HepG2 (cell line): Measurements from ENCODE around the gene LRP1B. TPM values are rescaled to one million over a fixed set of nuclear protein-coding genes. Genes with fewer than 3 reads are reported as not detected.

Experiments
- ATAC-seq: fragments of 200-7000 bp; cut with Tn5 transposase; 3 replicates; pipeline ENCODE4 v1.9.1; 2020; ENCODE audit warnings: mild to moderate bottlenecking, moderate library complexity
- BruUV-seq: library from RNA; stranded (reverse); fragments of 400-500 nt; replicated peaks from 2 replicates; lab custom pipeline; 2021; lab: Mats Ljungman, UMichigan
- CTCF ChIA-PET: fragments of 300-600 bp; formaldehyde crosslinking; extraction: SDS; loops from one replicate; lab custom pipeline; 2021; ENCODE audit warnings: low total read pairs, inconsistent platforms, low intra/inter-chr PET ratio; lab: Yijun Ruan, JAX
- POLR2A ChIA-PET: fragments of 350-600 bp; sonication (Branson Sonifier 250); formaldehyde crosslinking; loops from one replicate; lab custom pipeline; 2020; ENCODE audit warnings: antibody characterized with exemption, inconsistent platforms; lab: Yijun Ruan, JAX
- DNase-seq: peaks from one replicate; pipeline ENCODE4 v3.0.0-alpha.2; 2015; ENCODE audit warnings: low spot score
- FAIRE-seq: peaks from 3 replicates; lab custom pipeline; 2011; peaks lifted over from hg19 to GRCh38; lab: Jason Lieb, UNC
- H2AFZ ChIP-seq: one replicate; pipeline ENCODE4 v1.6.1; 2011; ENCODE audit warnings: low read length, inconsistent platforms
- H3K27ac ChIP-seq: fragments of 300-600 bp; 3 replicates; pipeline ENCODE4 v1.8.0; 2011; ENCODE audit warnings: mixed run types, mild to moderate bottlenecking, mixed read lengths, low read length, inconsistent platforms; ENCODE audit not compliant: insufficient read depth; ENCODE audit errors: extremely low read length
- H3K27me3 ChIP-seq, 2 experiments: fragments of 200-600 bp in 1 of 2; 2 replicates in 1 of 2; 3 replicates in 1 of 2; pipeline versions ENCODE4 v1.6.0 to v1.8.0; 2011; ENCODE audit warnings: low read length in 2 of 2, mild to moderate bottlenecking in 2 of 2, moderate library complexity in 2 of 2, inconsistent platforms in 1 of 2; ENCODE audit not compliant: insufficient read depth in 2 of 2, control insufficient read depth in 1 of 2
- H3K36me3 ChIP-seq, 2 experiments: fragments of 200-600 bp in 1 of 2; replicated peaks in 1 of 2; 2 replicates in 1 of 2; 3 replicates in 1 of 2; pipeline versions ENCODE4 v1.5.1 to v1.8.0; 2011; ENCODE audit warnings: low read length in 2 of 2, inconsistent platforms in 1 of 2; ENCODE audit not compliant: insufficient read depth in 2 of 2, control insufficient read depth in 1 of 2
- H3K4me1 ChIP-seq: 2 replicates; pipeline ENCODE4 v1.5.1; 2012; ENCODE audit warnings: low read length, inconsistent platforms; ENCODE audit not compliant: insufficient read depth
- H3K4me2 ChIP-seq: 2 replicates; pipeline ENCODE4 v1.6.0; 2011; ENCODE audit warnings: low read depth, low read length, inconsistent platforms
- H3K4me3 ChIP-seq, 3 experiments: fragments of 200-600 bp in 1 of 3; sonication (generic), shearing (Covaris generic) in 1 of 3; replicated peaks in 1 of 3; 2 replicates each; pipeline ENCODE4 v1.5.1; 2011 to 2016; ENCODE audit warnings: low read length in 3 of 3, inconsistent platforms in 2 of 3, low read depth in 2 of 3, mild to moderate bottlenecking in 2 of 3, control low read depth in 1 of 3, mixed read lengths in 1 of 3; ENCODE audit not compliant: insufficient read depth in 1 of 3
- H3K79me2 ChIP-seq: one replicate; pipeline ENCODE4 v1.6.1; 2011; ENCODE audit warnings: low read length, inconsistent platforms; ENCODE audit not compliant: insufficient read depth
- H3K9ac ChIP-seq: 2 replicates; pipeline ENCODE4 v1.6.0; 2011; ENCODE audit warnings: mild to moderate bottlenecking, low read depth, low read length, inconsistent platforms; ENCODE audit not compliant: insufficient read depth
- H3K9me3 ChIP-seq: 2 replicates; pipeline ENCODE4 v1.5.1; 2012; ENCODE audit warnings: mild to moderate bottlenecking, low read length
- H4K20me1 ChIP-seq: 2 replicates; pipeline ENCODE4 v1.6.0; 2011; ENCODE audit warnings: inconsistent platforms, mild to moderate bottlenecking, low read length, moderate library complexity; ENCODE audit not compliant: insufficient read depth
- ARID2 ChIP-seq: sonication (generic); formaldehyde crosslinking; IDR thresholded peaks from 2 replicates; pipeline ENCODE4 v1.8.1; 2022; ENCODE audit warnings: mild to moderate bottlenecking, missing genetic modification reagents, borderline replicate concordance
- MTF2 ChIP-seq: sonication (generic); formaldehyde crosslinking; IDR thresholded peaks from 2 replicates; pipeline ENCODE4 v1.5.0; 2020; ENCODE audit warnings: missing genetic modification reagents, borderline replicate concordance
- MZF1 ChIP-seq: sonication (generic); formaldehyde crosslinking; IDR thresholded peaks from 2 replicates; pipeline ENCODE4 v1.8.1; 2023; ENCODE audit warnings: mild to moderate bottlenecking, missing genetic modification reagents, borderline replicate concordance
- ZBTB42 ChIP-seq: sonication (generic); formaldehyde crosslinking; IDR thresholded peaks from 2 replicates; pipeline ENCODE4 v1.5.0; 2020; ENCODE audit warnings: mild to moderate bottlenecking, missing genetic modification reagents
- ZFY ChIP-seq: sonication (generic); formaldehyde crosslinking; IDR thresholded peaks from 2 replicates; pipeline ENCODE4 v1.4.0; 2020; ENCODE audit warnings: missing genetic modification reagents
- ZNF737 ChIP-seq: sonication (generic); formaldehyde crosslinking; IDR thresholded peaks from 2 replicates; pipeline ENCODE4 v1.5.0; 2020; ENCODE audit warnings: missing genetic modification reagents, mild to moderate bottlenecking, borderline replicate concordance
- ZSCAN21 ChIP-seq: sonication (generic); formaldehyde crosslinking; IDR thresholded peaks from 2 replicates; pipeline ENCODE4 v1.8.0; 2022; ENCODE audit warnings: mild to moderate bottlenecking, missing genetic modification reagents, moderate library complexity, borderline replicate concordance
- WGBS: methylation state at CpG from one replicate; pipeline ENCODE4 v1.1.6; 2017; ENCODE audit warnings: low lambda C conversion rate; 5-methylcytosine and 5-hydroxymethylcytosine counted together
- in situ Hi-C: cut with HindIII; loops from 2 replicates; pipeline ENCODE4 v1.10.0; 2017; ENCODE audit warnings: low pct_unique_long_range_greater_than_20kb; ENCODE audit not compliant: extremely low pct_ligation_motif_present
- intact Hi-C: fragments of 100-400 bp; cut with micrococcal nuclease; formaldehyde crosslinking; loops from one replicate; pipeline ENCODE4 v1.10.0; 2022; ENCODE audit not compliant: unreplicated experiment
- polyA plus RNA-seq, 8 experiments: library from polyadenylated mRNA; depleted of rRNA in 3 of 8; stranded (reverse) in 7 of 8; unstranded in 1 of 8; fragments of >200 nt; fragmentation: Illumina TruSeq in 4 of 8; extraction: Trizol in 4 of 8; gene quantifications; 2 replicates each; pipeline versions ENCODE4 v1.2.1 to v1.2.3, GENCODE V29; 2011 to 2016; ENCODE audit warnings: low read depth in 4 of 8, missing spikeins in 1 of 8, mixed read lengths in 1 of 8; ENCODE audit not compliant: insufficient read depth in 1 of 8
- total RNA-seq, 5 experiments: library from RNA; depleted of rRNA; stranded (reverse); fragments of >200 nt; fragmentation: Illumina TruSeq; extraction: Trizol; gene quantifications; 2 replicates each; pipeline ENCODE4 v1.2.3, GENCODE V29; 2016; ENCODE audit warnings: low read depth in 1 of 5
- TF ChIP-seq, protein P1 (sequence below): sonication (generic); formaldehyde crosslinking; IDR thresholded peaks from 2 replicates; pipeline ENCODE4 v1.8.0; 2023; ENCODE audit warnings: mild to moderate bottlenecking, missing genetic modification reagents
- TF ChIP-seq, protein P2 (sequence below): sonication (generic); formaldehyde crosslinking; IDR thresholded peaks from 2 replicates; pipeline ENCODE4 v1.9.0; 2021; ENCODE audit warnings: missing genetic modification reagents, borderline replicate concordance
- TF ChIP-seq, protein P3 (sequence below): fragments of 450-650 bp; IDR thresholded peaks from 2 replicates; pipeline ENCODE4 v1.6.1; 2017; ENCODE audit warnings: mild to moderate bottlenecking
- TF ChIP-seq, protein P4 (sequence below): sonication (generic); formaldehyde crosslinking; IDR thresholded peaks from 2 replicates; pipeline ENCODE4 v1.4.0; 2020; ENCODE audit warnings: missing genetic modification reagents, borderline replicate concordance
- TF ChIP-seq, protein P5 (sequence below): sonication (generic); formaldehyde crosslinking; IDR thresholded peaks from 2 replicates; pipeline ENCODE4 v1.5.0; 2020; ENCODE audit warnings: missing genetic modification reagents

LRP1B gene
- total and polyA plus RNA-seq, 2 of the 13 experiments (the other 11 are each of a cell fraction or from before 2014, with no cell fraction given): 0.04 TPM; not detected in 1

DNA sequence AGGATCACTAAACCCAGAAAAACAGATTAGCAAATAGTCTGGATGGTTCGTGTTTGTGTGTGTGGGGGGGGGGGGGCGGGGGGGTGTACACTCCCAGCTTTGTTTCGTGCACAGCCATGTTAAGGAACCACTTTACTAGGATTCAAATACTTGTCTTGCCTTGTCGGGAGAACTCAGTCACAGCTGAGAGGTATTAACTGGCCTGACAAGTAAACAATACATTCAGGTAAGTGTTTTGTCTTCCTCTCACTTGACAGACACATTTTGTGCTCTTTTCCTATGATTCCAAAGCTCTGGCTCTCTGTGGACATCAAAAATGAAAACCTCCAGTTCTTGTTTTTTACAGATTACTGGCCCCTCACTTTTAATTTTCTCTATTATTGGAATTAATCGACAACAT, 173.5 kb downstream of the LRP1B start:
- Histone ChIP-seq H3K4me3 (no peak overlapping the region), H3K9me3 (no peaks in the 10 kb centered on the region), H3K79me2 (no peaks in the 10 kb centered on the region), H3K9ac (no peak overlapping the region), H3K36me3 (no peaks in the 10 kb centered on the region), H2AFZ (no peak overlapping the region), H3K4me2 (no peak overlapping the region), H4K20me1 (no peaks in the 10 kb centered on the region), H3K27me3 (no peaks in the 10 kb centered on the region; a peak in 1 of 5 replicates), H3K4me1 (no peaks in the 10 kb centered on the region), H3K27ac (no peak overlapping the region)
- ChIA-PET CTCF (no interaction called here), POLR2A (no interaction called here)
- no peak for ATAC-seq
- in situ Hi-C loops: no loop called here
- no peak for DNase-seq
- no TSS peak for BruUV-seq
- intact Hi-C loops: no loop called here
- FAIRE-seq: no peak
- 3% methylated on average over 5 of the region's 5 CpGs for WGBS
- TF ChIP-seq MTF2 (no peak), ZSCAN21 (CRISPR knock-in tag) (no peak), ZNF737 (CRISPR knock-in tag) (no peak), MZF1 (no peak), ARID2 (CRISPR knock-in tag) (no peak), ZBTB42 (no peak), ZFY (CRISPR knock-in tag) (no peak)
- TF ChIP-seq, protein P1, sequence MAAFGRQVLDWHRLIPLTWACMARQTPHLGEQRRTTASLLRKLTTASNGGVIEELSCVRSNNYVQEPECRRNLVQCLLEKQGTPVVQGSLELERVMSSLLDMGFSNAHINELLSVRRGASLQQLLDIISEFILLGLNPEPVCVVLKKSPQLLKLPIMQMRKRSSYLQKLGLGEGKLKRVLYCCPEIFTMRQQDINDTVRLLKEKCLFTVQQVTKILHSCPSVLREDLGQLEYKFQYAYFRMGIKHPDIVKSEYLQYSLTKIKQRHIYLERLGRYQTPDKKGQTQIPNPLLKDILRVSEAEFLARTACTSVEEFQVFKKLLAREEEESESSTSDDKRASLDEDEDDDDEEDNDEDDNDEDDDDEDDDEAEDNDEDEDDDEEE (CRISPR knock-in tag): no peak
- TF ChIP-seq, protein P2, sequence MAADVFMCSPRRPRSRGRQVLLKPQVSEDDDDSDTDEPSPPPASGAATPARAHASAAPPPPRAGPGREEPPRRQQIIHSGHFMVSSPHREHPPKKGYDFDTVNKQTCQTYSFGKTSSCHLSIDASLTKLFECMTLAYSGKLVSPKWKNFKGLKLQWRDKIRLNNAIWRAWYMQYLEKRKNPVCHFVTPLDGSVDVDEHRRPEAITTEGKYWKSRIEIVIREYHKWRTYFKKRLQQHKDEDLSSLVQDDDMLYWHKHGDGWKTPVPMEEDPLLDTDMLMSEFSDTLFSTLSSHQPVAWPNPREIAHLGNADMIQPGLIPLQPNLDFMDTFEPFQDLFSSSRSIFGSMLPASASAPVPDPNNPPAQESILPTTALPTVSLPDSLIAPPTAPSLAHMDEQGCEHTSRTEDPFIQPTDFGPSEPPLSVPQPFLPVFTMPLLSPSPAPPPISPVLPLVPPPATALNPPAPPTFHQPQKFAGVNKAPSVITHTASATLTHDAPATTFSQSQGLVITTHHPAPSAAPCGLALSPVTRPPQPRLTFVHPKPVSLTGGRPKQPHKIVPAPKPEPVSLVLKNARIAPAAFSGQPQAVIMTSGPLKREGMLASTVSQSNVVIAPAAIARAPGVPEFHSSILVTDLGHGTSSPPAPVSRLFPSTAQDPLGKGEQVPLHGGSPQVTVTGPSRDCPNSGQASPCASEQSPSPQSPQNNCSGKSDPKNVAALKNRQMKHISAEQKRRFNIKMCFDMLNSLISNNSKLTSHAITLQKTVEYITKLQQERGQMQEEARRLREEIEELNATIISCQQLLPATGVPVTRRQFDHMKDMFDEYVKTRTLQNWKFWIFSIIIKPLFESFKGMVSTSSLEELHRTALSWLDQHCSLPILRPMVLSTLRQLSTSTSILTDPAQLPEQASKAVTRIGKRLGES (CRISPR knock-in tag): no peak
- TF ChIP-seq, protein P3, sequence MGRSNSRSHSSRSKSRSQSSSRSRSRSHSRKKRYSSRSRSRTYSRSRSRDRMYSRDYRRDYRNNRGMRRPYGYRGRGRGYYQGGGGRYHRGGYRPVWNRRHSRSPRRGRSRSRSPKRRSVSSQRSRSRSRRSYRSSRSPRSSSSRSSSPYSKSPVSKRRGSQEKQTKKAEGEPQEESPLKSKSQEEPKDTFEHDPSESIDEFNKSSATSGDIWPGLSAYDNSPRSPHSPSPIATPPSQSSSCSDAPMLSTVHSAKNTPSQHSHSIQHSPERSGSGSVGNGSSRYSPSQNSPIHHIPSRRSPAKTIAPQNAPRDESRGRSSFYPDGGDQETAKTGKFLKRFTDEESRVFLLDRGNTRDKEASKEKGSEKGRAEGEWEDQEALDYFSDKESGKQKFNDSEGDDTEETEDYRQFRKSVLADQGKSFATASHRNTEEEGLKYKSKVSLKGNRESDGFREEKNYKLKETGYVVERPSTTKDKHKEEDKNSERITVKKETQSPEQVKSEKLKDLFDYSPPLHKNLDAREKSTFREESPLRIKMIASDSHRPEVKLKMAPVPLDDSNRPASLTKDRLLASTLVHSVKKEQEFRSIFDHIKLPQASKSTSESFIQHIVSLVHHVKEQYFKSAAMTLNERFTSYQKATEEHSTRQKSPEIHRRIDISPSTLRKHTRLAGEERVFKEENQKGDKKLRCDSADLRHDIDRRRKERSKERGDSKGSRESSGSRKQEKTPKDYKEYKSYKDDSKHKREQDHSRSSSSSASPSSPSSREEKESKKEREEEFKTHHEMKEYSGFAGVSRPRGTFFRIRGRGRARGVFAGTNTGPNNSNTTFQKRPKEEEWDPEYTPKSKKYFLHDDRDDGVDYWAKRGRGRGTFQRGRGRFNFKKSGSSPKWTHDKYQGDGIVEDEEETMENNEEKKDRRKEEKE: no peak
- TF ChIP-seq, protein P4, sequence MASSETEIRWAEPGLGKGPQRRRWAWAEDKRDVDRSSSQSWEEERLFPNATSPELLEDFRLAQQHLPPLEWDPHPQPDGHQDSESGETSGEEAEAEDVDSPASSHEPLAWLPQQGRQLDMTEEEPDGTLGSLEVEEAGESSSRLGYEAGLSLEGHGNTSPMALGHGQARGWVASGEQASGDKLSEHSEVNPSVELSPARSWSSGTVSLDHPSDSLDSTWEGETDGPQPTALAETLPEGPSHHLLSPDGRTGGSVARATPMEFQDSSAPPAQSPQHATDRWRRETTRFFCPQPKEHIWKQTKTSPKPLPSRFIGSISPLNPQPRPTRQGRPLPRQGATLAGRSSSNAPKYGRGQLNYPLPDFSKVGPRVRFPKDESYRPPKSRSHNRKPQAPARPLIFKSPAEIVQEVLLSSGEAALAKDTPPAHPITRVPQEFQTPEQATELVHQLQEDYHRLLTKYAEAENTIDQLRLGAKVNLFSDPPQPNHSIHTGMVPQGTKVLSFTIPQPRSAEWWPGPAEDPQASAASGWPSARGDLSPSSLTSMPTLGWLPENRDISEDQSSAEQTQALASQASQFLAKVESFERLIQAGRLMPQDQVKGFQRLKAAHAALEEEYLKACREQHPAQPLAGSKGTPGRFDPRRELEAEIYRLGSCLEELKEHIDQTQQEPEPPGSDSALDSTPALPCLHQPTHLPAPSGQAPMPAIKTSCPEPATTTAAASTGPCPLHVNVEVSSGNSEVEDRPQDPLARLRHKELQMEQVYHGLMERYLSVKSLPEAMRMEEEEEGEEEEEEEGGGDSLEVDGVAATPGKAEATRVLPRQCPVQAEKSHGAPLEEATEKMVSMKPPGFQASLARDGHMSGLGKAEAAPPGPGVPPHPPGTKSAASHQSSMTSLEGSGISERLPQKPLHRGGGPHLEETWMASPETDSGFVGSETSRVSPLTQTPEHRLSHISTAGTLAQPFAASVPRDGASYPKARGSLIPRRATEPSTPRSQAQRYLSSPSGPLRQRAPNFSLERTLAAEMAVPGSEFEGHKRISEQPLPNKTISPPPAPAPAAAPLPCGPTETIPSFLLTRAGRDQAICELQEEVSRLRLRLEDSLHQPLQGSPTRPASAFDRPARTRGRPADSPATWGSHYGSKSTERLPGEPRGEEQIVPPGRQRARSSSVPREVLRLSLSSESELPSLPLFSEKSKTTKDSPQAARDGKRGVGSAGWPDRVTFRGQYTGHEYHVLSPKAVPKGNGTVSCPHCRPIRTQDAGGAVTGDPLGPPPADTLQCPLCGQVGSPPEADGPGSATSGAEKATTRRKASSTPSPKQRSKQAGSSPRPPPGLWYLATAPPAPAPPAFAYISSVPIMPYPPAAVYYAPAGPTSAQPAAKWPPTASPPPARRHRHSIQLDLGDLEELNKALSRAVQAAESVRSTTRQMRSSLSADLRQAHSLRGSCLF: no peak
- TF ChIP-seq, protein P5, sequence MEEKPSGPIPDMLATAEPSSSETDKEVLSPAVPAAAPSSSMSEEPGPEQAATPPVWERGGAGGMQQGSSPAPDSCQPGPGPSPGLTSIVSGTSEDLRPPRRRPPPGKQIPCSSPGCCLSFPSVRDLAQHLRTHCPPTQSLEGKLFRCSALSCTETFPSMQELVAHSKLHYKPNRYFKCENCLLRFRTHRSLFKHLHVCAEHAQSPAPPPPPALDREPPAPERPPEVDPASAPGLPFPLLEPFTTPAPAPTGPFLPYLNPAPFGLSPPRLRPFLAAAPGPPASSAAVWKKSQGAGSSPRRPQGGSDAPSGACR (CRISPR knock-in tag): no peak
